ENCODE data around the gene DHDH.
A peak's percentile ranks its signal among the peaks of the same experiment; 100 is the strongest.
"Not testable (repeated sequence)": the region's sequence is repeated elsewhere in the genome, so short reads cannot be mapped to it uniquely, and the experiment has no call there.

DHDH gene

DNA sequence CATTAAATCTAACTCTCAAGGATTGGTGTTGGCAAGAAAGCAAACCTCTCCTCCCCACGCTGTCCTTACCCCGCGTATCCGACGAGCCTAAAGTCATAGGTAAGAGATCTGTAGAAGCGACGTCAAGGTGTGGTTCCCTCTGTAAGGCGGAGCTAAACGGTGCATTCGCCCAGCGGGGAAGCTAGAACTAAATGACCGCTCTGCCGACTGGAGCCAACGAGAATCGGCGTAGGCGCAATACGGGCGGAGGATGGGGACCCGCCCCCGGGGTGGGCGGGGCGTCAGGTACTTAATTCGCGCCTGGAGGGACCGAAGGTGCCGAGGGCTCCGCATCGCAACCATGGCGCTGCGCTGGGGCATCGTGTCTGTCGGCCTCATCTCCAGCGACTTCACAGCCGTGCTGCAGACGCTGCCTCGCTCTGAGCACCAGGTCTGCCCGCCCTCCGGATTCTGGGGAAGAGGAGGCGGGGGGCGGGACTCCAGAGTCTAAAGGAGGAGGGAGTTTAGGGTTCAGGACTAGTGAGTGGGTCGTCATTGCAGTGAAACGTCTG is at the start of gene DHDH:
DHDH (plus strand) TSS at position 318 of the 551 bp plus-strand sequence; CDS start at position 341, 23 bp downstream.
- peak; percentile 70 for DNase-seq (ENCODE audit: low read depth)

DNA sequence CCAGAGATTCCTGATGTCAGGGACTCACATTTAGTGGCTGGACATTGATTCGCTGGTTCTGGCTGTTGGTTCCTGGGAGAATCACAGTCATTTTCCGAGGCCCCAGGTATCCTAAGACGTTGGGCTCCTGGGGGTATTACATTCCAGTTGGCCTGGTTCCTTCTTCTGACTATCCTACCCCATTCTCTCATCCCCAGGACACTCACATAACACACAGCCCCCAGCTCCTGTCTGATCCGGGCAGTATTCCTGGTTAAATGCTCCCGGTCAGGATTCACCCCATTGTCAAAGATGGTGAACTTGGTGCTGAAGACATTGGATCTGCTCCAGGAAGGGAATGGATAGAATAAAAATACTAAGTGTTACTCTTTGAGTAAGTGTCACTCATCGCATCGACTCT is 49.8 kb upstream of the DHDH start:
- DNase-seq (ENCODE audit: low read depth): no peak

DNA sequence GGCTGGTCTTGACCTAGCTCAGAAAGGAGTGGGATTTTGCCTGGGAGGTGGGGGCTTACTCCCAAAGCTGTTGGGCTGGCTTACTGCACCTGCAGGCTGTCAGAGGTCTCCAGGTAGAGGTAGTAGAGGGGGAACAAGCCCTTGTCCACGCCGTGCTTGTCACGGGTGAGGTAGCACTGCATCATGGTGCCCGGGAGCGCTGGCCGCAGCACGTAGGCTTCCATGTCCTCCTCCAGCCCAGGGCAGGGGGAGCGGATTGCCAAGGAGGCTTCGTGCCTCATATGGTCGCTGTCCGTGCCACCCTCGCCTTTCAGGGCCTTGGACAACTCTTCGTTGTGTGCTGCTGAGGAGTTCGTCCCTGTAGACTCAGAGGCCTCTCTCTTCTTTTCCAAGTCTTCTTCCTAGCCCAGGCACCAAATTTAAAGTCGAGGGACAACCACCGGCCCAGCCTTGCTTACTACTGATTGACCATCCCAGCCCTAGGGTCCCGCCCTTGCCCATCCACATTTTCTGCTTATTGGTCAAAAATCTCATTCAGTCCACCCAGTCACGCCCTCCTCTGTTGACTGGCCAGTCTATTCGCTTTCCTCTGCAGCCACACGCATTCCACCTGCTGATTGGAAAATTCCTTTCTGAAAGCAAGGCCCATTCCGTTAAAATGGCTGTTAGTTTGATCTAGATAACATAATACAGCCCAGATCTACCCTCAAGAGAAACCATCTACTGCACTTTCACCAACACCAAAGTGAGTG is 45.5 kb upstream of the DHDH start:
- DNase-seq (ENCODE audit: low read depth): no peak

DNA sequence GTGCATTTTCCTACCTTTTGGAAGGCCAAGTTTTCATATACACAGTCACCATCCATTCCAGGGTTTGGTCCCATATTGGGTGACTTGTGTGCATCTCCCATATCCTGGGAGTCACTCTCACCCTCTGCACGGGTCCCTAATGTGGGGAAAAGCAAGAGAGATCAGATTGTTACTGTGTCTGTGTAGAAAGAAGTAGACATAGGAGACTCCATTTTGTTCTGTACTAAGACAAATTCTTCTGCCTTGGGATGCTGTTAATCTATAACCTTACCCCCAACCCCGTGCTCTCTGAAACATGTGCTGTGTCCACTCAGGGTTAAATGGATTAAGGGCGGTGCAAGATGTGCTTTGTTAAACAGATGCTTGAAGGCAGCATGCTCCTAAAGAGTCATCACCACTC is 44.0 kb upstream of the DHDH start:
- DNase-seq (ENCODE audit: low read depth): not testable (repeated sequence)

DNA sequence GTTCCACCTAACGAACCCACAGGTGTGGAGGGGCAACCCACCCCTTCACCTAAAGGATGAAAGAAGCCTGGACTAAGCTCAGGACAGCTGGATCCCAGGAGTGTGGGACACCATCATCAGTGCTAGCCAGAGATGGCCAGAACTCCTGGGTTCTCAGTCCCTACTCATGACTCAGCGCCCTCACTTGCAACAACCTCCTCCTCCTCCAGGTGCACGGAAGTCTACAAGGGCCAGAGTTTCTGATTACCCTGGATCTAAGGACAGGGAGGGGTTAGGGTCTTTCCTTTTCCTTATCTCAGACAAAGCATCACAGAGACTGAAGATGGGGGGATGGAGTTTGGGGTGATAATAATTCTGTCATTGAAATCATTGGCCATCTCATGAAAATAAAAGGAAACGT is 42.9 kb upstream of the DHDH start:
- DNase-seq (ENCODE audit: low read depth): no peak

DNA sequence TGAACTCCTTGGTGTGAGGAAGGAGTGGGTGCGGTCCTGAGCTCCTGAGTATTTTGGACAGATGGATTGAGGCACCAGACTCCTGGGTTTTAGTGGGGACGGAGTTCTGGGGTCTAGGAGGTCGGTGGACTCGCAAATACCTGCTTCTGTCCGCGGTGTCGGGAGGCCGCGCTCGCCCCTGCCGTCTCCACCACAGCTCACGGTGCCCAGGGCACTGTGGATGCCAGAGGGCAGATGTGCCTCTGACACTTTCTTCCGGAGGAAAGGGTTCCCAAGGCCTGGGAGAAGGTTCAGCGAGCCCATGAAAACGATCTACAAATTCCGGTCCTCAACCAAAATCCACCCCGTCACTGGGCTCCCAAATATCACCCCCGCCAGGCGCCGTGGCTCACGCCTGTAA is 38.3 kb upstream of the DHDH start:
- no peak for DNase-seq (ENCODE audit: low read depth)

DNA sequence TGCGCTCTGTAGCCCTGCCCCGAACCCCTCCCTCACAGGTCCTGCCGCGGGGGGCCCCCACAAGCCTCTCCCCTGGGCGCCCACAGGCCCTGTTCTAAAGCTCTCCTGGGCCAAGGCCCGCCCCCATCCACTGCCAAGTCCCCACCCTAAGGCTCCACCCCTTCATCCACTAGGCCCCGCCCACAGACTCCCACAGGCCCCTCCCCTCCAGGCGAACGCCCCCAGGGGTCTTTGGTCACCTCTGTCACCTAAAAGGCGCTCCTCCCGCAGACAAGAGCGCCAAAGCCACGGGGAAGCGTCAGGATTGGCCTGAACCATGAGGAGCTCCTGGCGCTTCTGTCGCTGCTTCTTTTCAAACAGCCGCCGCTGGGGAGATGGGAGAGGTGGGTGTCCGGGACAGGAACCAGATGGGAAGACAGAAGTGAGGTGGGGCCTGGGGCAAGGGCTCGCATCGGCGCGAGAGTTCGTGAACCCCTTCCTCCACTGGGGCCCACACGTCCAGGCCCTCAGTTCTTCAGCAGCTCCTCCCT is 37.2 kb upstream of the DHDH start:
- DNase-seq (ENCODE audit: low read depth): no peak

DNA sequence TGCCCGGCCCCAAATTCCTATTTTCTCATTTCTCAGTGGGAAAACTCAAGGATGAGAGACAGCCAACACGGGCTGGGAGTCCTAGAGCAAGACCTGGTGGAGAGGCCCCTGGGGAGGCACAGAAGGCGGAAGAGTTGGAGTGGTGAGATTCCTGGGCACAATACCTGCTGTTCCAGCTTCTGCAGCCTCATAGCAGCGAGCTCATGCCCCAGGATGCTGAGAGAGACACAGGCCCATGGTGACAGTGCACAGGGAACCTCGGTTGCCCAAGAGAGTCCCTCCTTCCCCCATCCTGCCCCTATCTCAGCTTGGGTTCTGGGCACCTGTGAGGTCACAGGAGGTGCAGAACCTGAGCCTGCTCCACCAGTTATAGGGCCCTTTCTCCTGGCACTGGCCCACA is 36.3 kb upstream of the DHDH start:
- no peak for DNase-seq (ENCODE audit: low read depth)

DNA sequence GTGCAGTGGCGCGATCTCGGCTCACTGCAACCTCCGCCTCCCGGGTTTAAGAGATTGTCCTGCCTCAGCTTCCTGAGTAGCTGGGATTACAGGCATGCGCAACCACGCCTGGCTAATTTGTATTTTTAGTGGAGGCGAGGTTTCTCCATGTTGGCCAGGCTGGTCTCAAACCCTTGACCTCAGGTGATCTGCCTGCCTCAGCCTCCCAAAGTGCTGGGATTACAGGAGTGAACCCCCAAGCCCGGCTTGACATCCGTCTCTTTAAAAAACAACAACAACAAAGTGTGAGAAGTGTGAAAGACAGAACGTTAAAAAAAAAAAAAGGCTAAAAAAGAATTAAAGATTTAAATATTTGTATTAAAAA is 34.1 kb upstream of the DHDH start:
- not testable (repeated sequence) for DNase-seq (ENCODE audit: low read depth)

DNA sequence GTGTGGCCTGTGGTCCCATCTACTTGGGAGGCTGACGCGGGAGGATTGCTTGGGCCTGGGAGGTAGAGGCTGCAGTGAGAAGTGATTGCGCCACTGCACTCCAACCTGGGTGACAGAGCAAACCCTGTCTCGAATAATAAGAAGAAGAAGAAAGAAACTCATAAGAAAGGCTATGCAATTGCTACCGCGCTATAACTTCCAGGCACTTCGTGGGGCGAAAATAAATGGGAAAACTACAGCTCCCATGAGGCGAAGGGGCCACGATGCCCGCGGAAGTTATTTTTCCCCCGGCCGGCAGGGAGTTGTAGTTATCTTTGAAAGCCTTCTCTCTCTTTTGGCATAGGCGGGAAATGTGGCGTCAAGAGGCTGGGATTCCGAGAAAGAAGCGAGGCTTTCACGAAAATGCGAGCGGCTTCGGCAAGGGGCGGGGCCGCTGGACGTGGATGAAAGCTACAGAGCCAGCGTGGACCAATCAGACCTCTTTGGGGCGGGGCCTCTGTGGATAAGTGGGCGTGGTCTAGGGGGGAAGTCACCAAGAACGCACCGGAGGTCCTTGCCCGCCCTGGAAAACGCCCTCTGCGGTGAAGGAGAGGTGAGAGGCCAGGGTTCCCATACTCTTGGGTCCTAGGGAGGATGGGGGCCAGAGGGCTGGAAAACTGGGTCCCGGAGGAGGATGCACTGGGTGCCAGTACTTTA is 33.6 kb upstream of the DHDH start, which contains the start of gene NUCB1:
NUCB1 (plus strand) TSS at position 532 of the 696 bp plus-strand sequence. CDS start 485 bp downstream, outside the sequence.
- peak; percentile 98 for DNase-seq (ENCODE audit: low read depth)

DNA sequence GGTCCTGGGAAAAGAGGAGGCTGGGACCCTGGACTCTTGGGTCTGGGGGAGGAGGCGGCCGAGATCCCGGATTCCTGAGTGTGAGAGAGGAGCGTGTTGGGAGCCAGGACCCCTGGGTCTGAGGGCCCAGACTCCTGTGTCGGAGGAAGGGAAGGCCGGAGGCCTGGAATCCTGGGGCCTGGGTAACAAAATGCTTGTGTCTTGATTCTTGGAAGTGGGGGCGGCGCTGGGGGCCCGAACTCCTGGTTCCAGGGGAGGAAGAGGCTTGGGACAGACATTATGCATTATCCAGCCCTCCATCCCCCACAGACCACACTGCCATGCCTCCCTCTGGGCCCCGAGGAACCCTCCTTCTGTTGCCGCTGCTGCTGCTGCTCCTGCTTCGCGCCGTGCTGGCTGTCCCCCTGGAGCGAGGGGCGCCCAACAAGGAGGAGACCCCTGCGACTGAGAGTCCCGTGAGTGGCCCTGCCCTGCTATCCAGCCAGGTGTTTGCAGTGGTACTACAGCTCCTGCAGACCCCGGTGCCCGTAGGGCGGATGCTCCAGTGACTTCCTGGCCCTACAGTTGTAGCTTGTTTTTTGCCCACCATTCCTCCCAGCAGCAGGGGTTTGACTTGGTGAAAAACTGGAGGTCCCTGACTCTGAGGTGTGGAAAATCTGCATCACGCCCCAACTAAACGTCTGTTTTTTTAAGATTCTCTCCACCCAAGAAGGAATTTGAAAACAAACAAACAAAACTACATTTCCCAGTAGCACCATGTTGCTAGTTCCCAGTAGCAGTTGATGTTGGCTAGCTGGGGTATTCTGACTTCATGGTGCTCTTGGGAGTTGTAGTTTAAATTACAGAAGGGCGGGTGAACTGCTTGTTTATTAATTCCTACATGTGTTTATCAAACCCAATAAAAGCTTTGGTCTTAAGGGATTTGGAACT is 32.8 kb upstream of the DHDH start:
- no peak for DNase-seq (ENCODE audit: low read depth)

DNA sequence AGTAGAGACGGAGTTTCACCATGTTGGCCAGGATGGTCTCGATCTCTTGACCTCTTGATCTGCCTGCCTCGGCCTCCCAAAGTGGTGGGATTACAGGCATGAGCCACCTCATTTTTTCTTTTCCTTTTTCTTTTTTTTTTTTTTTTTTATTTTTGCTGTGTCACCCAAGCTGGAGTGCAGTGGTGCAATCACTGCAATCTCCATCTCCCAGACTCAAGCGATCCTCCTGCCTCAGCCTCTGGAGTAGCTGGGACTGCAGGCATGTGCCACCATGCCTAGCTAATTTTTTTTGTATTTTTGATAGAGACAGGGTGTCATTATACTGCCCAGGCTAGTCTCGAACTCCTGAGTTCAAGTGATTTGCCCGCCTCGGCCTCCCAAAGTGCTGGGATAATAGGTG is 31.2 kb upstream of the DHDH start:
- DNase-seq (ENCODE audit: low read depth): not testable (repeated sequence)

DNA sequence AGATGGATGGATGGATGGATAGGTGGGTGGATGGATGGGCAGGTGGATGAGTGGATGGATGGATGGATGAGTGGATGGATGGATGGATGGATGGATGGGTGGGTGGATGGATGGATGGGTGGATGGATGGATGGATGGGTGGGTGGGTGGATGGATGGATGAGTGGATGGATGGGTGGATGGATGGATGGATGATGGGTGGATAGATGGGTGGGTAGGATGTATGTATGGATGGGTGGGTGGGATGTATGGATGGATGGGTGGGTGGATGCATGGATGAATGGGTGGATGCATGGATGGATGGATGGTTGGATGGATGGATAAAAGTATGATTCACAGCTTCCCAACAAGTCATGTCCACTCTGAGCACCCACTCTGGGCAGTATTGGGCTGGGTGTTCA is 29.7 kb upstream of the DHDH start:
- not testable (repeated sequence) for DNase-seq (ENCODE audit: low read depth)

DNA sequence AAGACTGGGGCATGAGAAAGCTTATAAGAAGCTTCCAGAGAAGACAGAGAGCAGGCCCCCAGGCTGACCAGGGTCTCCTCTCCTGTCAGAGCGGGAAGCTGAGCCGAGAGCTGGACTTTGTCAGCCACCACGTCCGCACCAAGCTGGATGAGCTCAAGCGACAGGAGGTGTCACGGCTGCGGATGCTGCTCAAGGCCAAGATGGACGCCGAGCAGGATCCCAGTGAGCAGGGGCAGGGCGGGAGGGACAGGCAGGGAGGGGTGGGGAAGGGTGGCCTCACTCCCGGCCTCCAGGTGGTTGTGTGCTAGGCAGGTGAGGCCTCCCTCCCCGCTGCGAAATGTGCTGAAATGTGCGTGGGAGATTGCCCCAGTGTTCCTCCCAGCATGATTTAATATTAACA is 27.8 kb upstream of the DHDH start:
- DNase-seq (ENCODE audit: low read depth): no peak

DNA sequence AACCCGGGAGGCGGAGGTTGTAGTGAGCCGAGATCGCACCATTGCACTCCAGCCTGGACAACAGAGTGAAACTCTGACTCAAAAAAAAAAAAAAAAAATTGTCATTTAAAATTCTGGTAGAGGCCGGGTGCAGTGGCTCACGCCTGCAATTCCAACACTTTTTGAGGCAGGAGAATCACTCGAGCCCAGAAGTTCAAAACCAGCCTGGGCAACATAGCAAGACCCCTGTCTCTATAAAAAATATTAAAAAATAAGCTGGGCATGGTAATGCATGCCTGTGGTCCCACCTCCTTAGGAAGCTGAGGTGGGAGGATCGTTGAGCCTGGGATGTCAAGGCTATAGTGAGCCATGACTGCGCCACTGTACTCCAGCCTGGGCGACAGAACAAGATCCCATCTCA is 27.2 kb upstream of the DHDH start:
- DNase-seq (ENCODE audit: low read depth): no peak

DNA sequence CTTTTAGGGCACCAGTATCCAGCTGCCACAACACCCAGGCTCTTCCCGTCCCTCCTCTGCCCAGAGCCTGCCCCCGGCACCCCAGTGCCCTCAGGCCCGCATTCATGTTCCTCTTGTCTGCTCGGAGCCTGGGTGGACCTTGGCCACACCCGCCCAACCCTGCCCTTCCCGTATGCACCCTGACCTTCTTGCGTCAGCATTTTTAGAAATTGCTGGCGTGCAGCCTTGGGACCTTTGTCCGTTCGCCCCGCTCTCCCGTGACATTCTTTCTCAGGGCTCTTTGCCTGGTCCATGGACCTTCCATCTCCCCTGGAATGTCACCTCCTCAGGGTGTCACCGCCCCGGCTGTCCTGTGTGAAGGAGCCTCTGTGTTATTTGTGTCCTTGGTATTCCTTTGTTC is 25.8 kb upstream of the DHDH start:
- no peak for DNase-seq (ENCODE audit: low read depth)

DNA sequence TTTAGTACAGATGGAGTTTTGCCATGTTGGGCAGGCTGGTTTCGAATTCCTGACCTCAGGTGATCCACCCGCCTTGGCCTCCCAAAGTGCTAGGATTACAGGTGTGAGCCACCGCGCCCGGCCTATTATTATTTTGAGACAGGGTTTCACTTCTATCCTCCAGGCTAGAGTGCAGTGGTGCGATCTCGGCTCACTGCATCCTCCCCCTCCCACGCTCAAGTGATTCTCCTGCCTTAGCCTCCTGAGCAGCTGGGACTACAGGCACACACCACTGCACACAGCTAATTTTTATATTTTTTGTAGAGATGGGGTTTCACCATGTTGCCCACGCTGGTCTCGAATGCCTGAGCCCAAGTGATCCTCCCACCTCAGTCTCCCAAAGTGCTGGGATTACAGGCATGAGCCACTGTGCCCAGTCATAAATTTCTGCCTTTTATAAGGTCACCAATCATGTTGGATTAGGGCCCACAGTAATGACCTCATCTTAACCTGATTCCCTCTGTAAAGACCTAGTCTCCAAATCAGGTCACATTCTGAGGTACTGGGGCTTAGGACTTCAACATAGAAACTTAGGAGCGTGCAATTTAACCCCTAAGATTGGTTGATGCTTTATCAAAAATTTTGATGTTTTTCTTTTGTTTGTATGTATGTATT is 23.9 kb upstream of the DHDH start:
- not testable (repeated sequence) for DNase-seq (ENCODE audit: low read depth)

DNA sequence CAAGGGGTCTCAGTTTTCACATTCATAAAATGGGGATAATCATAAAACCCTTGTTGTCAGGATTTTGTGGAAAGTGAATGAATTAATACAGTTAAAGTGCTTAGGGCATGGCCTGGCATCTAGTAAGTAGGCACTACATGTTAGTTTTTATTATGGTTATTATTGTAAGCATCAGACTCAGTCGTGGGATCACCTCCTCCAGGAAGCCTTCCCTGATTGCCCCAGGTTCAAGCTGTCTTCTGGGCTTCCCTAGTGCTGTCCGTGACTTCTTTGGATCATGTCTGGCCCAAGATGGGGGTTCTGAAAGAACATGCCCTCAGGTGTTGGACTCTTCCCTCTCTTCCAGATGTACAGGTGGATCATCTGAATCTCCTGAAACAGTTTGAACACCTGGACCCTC is 22.7 kb upstream of the DHDH start:
- no peak for DNase-seq (ENCODE audit: low read depth)

DNA sequence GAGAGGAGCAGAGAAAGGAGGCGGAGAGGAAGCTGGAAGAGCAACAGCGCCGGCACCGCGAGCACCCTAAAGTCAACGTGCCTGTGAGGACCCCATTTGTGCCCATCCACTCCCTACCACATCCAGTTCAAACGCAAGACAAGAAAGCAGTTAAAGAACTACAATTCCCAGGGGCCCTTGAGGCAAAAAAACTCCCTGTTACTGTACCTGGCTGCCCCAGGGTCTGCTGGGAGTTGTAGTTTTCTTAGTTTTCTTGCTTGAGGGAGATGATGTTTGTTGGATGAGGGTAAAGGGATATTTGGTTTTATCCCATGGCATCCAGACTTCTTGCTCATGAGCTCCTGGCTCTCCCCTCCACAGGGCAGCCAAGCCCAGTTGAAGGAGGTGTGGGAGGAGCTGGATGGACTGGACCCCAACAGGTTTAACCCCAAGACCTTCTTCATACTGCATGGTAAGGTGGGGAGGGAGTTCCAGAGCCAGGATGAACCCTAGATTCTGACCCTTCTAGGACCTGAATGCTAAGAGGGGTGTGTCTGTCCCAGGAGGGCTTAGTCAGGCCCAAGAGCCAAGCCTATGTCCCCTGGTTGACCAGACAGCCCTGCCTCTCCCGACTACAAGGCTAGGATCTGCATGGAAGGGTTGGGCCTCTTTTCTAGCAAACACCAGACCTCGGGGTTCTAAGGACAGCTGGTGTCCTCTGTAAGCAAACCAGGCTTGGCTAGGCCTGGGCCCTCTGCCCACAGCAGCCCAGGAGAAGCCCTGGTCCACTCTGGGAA is 20.2 kb upstream of the DHDH start:
- no peak for DNase-seq (ENCODE audit: low read depth)

DNA sequence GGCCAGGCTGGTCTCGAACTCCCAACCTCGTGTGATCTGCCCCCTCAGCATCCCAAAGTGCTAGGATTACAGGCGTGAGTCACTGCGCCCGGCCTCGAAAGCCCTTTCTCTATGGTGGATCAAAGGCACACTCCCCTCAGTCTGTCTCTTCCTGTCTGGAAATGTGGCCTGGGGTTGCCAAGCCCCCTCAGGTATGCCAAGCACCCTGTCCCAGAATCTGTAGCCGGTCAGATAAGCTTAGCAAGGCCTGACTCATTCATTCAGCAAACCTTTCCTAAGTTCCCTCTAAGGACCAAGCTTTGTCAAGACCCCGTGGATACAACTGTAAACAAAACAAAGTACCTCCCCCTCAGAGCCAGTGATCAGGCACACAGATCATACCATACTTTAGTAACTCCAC is 19.3 kb upstream of the DHDH start:
- no peak for DNase-seq (ENCODE audit: low read depth)

DNA sequence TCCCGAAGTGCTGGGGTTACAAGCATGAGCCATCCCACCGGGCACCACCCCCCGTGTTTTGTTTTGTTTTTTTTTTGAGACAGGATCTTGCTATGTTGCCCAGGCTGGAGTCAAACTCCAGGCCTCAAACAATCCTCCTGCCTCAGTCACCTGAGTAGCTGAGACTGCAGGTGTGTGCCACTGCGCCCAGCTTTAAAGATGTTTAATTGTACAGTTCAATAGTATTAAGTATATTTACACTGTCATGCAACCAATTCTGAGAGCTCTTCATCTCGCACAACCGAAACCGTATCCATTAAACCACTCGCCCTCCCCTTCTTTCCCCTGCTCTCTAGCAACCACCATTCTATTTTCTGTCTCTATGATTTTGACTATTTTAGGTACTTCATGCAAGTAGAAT is 17.7 kb upstream of the DHDH start:
- DNase-seq (ENCODE audit: low read depth): no peak

Data from stimulated activated CD8-positive, alpha-beta memory T cell treated with anti-CD3 and anti-CD28 coated beads, Interleukin-12 subunit alpha, Interleukin-12 subunit beta, amount 100 ng/mL, for 1 hour (primary cell).